Tibial nerve (tissue), 4 donors: ENCODE data around the gene NCOA5.

Source experiments
- CTCF ChIP-seq, 5 experiments: fragments of 200-600 bp in 3 of 5; fragments of 450-650 bp in 2 of 5; sonication (generic) in 3 of 5; IDR thresholded peaks; one replicate each; pipeline ENCODE4 v1.5.1; 2016 to 2019; ENCODE audit warnings: antibody characterized with exemption in 5 of 5, mild to moderate bottlenecking in 3 of 5, moderate library complexity in 2 of 5
- EP300 ChIP-seq, 2 donors: sonication (generic); formaldehyde crosslinking; IDR thresholded peaks; one replicate each; pipeline ENCODE4 v1.6.1; 2017; ENCODE audit warnings: antibody characterized with exemption in 2 of 2, mild to moderate bottlenecking in 1 of 2
- POLR2A ChIP-seq, 2 donors: fragments of 450-650 bp; IDR thresholded peaks; one replicate each; pipeline ENCODE4 v1.6.1; 2017; ENCODE audit warnings: antibody characterized with exemption in 2 of 2, mild to moderate bottlenecking in 2 of 2, moderate library complexity in 2 of 2

- TF ChIP-seq CTCF (IDR thresholded peaks at IDR 0.05): no peak
- TF ChIP-seq POLR2A (IDR thresholded peaks at IDR 0.05): no peak
- TF ChIP-seq EP300 (IDR thresholded peaks at IDR 0.05): no peak
Observed at GRCh38 chr20:46063652-46064054, 26.1 kb downstream of the NCOA5 start.
